BE2C (cell line): ENCODE results near the gene BET1.

ENCODE experiments used
- DNase-seq: peaks from one replicate; pipeline ENCODE4 v3.0.0-alpha.2; 2020
- H3K27me3 ChIP-seq: fragments of 250-450 bp; sonication (Bioruptor Pico); 2 replicates; pipeline ENCODE4 v1.5.1; 2020; ENCODE audit warnings: mild to moderate bottlenecking
- H3K36me3 ChIP-seq: fragments of 250-450 bp; sonication (Bioruptor Pico); 2 replicates; pipeline ENCODE4 v1.5.1; 2020; ENCODE audit warnings: mild to moderate bottlenecking
- H3K4me1 ChIP-seq: fragments of 250-450 bp; sonication (Bioruptor Pico); 2 replicates; pipeline ENCODE4 v1.5.1; 2020
- H3K4me3 ChIP-seq: 2 replicates; pipeline ENCODE4 v1.5.1; 2011; ENCODE audit warnings: low read depth, low read length
- H3K9me3 ChIP-seq: fragments of 250-450 bp; sonication (Bioruptor Pico); 2 replicates; pipeline ENCODE4 v1.5.1; 2020
- CTCF ChIP-seq: IDR thresholded peaks from 2 replicates; pipeline ENCODE4 v1.5.1; 2012; ENCODE audit warnings: mild to moderate bottlenecking, low read depth, low read length

The BET1 gene

DNA sequence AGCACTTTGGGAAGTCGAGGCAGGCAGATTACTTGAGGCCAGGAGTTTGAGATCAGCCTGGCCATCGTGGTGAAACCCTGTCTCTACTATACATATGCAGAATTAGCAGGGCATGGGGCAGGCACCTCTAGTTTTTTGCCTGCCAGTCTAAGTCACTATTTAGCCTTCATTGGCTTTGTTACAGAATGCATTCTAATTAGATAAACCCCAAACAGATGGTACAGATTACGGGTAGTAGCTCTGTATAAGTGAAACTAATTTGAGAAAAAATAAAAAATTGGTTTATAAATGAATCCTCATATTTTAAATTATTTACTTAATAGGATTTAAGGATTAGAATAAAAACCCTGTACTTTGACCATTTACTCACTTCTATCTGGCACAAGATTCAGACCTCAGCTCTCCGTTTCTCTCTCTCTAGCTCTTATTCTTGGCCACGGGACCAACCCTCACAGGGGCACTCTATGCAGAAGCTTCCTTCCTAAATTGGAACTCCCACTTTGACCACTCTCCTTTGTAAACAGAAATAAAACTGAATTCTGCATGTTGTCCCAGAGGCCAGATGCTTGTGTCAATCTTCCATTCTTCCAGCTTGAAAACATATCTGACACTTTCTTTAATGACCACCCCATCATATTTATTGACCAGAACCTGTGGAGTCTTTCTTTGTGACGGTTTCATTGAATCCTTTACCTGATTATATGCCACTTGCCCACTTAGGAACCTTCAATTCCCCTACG is 26.8 kb downstream of the BET1 start:
- no peak for DNase-seq
- no peaks in the 10 kb centered on the region for H3K4me1 ChIP-seq
- no peaks in the 10 kb centered on the region for H3K36me3 ChIP-seq
- no peak overlapping the region for H3K4me3 ChIP-seq
- no peaks in the 10 kb centered on the region for H3K9me3 ChIP-seq
- H3K27me3 ChIP-seq: no peaks in the 10 kb centered on the region
- no peak for TF ChIP-seq CTCF

DNA sequence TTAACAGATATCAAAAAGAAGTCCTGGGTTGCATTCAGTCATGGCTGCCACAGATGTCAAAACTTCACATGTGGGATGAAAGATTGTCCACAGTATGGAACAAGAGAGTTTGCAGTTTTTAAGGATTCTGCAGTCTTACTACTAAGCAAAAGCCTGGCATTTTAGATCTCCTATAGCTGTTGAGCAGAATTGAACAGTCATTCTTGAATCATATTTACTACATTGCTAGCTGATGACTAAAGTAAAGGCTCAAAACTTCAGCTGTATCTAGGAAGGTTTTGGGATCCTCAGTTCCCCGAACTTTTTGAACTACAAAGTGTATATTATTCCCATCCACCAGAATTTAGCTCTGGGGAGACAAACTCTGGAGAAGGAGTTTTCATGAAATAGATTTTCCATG is 31.0 kb downstream of the BET1 start:
- H3K4me1 ChIP-seq: no peaks in the 10 kb centered on the region
- H3K9me3 ChIP-seq: no peaks in the 10 kb centered on the region
- no peaks in the 10 kb centered on the region for H3K27me3 ChIP-seq
- H3K36me3 ChIP-seq: no peaks in the 10 kb centered on the region
- no peak for DNase-seq
- no peak overlapping the region for H3K4me3 ChIP-seq
- TF ChIP-seq CTCF: no peak

DNA sequence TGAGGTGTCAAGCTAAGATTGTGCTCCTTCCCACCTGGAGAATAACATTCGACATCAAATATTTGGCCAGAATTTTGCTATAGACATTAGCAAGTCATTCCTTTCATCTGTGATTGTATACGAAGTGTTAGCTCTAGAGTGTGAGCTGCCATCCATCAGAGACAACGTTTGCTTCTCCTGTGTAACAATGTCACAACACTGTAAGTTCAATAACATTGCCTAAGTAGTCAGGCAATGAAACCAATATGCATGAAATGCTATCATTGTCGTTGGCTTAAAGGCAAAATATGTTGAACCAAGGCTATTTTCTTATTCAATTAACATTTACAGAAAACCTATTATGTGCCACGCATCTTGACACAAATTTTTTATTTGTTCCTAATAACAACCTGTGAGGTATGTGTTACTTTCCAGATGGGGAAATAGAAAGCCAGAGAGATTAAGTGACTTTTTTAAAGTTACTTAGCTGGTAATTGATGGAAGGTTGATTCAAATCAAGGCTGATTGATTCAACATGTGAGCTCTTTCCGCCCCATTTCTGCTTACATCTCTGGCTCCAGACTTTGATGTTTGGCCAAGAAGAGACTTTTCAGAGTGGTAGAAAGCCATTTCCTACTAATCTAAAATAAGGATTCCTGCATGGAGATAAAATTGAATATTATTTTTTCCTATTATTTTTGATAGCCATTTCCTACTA is 32.0 kb downstream of the BET1 start:
- Histone ChIP-seq H3K9me3 (no peaks in the 10 kb centered on the region), H3K4me1 (no peaks in the 10 kb centered on the region), H3K4me3 (no peak overlapping the region), H3K27me3 (no peaks in the 10 kb centered on the region), H3K36me3 (no peaks in the 10 kb centered on the region)
- DNase-seq: no peak
- TF ChIP-seq CTCF: no peak

GRCh38 chr7:93968911-93969620 is 35.1 kb downstream of the BET1 start:
- no peaks in the 10 kb centered on the region for H3K27me3 ChIP-seq
- no peaks in the 10 kb centered on the region for H3K36me3 ChIP-seq
- no peak for TF ChIP-seq CTCF
- no peak overlapping the region for H3K4me3 ChIP-seq
- DNase-seq: no peak
- no peaks in the 10 kb centered on the region for H3K9me3 ChIP-seq
- no peaks in the 10 kb centered on the region for H3K4me1 ChIP-seq

DNA sequence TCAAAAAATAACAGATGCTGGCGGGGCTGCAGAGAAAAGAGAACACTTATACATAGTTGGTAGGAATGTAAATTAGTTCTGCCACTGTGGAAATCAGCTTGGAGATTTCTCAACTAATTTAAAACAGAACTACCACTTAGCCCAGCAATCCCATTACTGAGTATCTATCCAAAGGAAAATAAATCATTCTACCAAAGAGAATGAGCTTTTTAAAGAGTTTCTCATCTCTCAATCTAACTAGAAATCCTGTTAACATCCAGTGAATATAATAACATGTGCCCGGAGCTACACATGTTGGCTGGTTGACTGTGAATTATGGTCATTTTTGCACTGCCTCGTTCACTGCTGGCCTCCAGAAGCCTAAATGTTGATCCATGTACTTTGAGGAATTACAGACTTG is 39.3 kb downstream of the BET1 start:
- no peak overlapping the region for H3K4me3 ChIP-seq
- no peaks in the 10 kb centered on the region for H3K36me3 ChIP-seq
- H3K4me1 ChIP-seq: no peaks in the 10 kb centered on the region
- DNase-seq: no peak
- no peaks in the 10 kb centered on the region for H3K9me3 ChIP-seq
- H3K27me3 ChIP-seq: no peaks in the 10 kb centered on the region
- TF ChIP-seq CTCF: no peak
